ENCODE data around the gene ZNF593. TPM values are rescaled to one million over a fixed set of nuclear protein-coding genes. Genes with fewer than 3 reads are reported as not detected.
A peak's percentile ranks its signal among the peaks of the same experiment; 100 is the strongest.

The ZNF593 gene
- total and polyA plus RNA-seq, 9 of the 15 experiments (the other 6 are each of a cell fraction or from before 2014, with no cell fraction given): 9.8 to 334 (median 48.2) TPM

GRCh38 chr1:26164036-26164860 is 5.5 kb upstream of the ZNF593 start (continued):
- TF ChIP-seq FOXM1 (IDR thresholded peaks at IDR 0.05; ENCODE audit: low read depth): no peak
- TF ChIP-seq FOXM1 (CRISPR knock-in tag; IDR thresholded peaks at IDR 0.05; ENCODE audit: low read depth): 0 out of 2 replicates have a peak, but pooled peaks have one; percentile 40
- no peak for TF ChIP-seq NFE2 (IDR thresholded peaks at IDR 0.05; ENCODE audit: low read depth)
- no peak for TF ChIP-seq ZNF384 (IDR thresholded peaks at IDR 0.05; ENCODE audit: low read depth, low read length)

- Histone ChIP-seq H3K36me3 (ENCODE audit: control insufficient read depth, insufficient read depth, low read length) (no peaks in the 10 kb centered on the region; the same call in 2 of the 3 replicates), H3K79me2 (ENCODE audit: control insufficient read depth, insufficient read depth, low read length) (peaks cover 5% of the 10 kb centered on the region), H3K27me3 (ENCODE audit: control insufficient read depth in 2 of 2, insufficient read depth in 2 of 2, low read length in 2 of 2) (no peaks in the 10 kb centered on the region), H3K9me3 (replicated peaks; ENCODE audit: control insufficient read depth, insufficient read depth, low read depth, low read length) (no peaks in the 10 kb centered on the region), H3K9me1 (ENCODE audit: control insufficient read depth, insufficient read depth, low read length) (no peaks in the 10 kb centered on the region), H3K9ac (ENCODE audit: insufficient read depth in 1 of 2, low read depth in 2 of 2, low read length in 2 of 2) (peak overlapping the region in 1 of 2 experiments; percentile 90; a peak in 1 of 4 replicates), H3K4me1 (replicated peaks in 1 of 2; ENCODE audit: control insufficient read depth in 2 of 2, insufficient read depth in 2 of 2, low read length in 2 of 2) (peaks cover 32 to 51% of the 10 kb centered on the region in 2 experiments), H3K27ac (ENCODE audit: extremely low read depth, low read depth, low read length) (no peak overlapping the region), H3K4me2 (ENCODE audit: insufficient read depth, low read length) (no peak overlapping the region), H2AFZ (ENCODE audit: low read depth, low read length) (peak overlapping the region; percentile 71), H4K20me1 (replicated peaks; ENCODE audit: control insufficient read depth, insufficient read depth, low read length) (no peaks in the 10 kb centered on the region), H3K4me3 (no peak overlapping the region)
- POLR2A ChIA-PET: interaction anchor here (0.6 to 1.1 kb wide), 6 partner anchors 9 to 124 kb away, joined by 3 to 7 read pairs (median 3); partner anchors contain the start of gene SLC30A2
- intact Hi-C loops (cut with micrococcal nuclease) (no loop called here), in situ Hi-C loops (cut with MboI) (no loop called here)
- DNase-seq (ENCODE audit: extremely low read depth in 1 of 4, low spot score in 3 of 4) (no peak), FAIRE-seq (no peak), ATAC-seq (no peak)
- CTCF ChIA-PET (ENCODE audit: low intra/inter-chr PET ratio): interaction anchor here (0.8 to 2.5 kb wide), 6 partner anchors 60 to 270 kb away, joined by 3 to 20 read pairs (median 8); partner anchors contain the start of gene CEP85
- BruUV-seq (replicated peaks): no TSS peak
- 54% methylated on average over 17 of the region's 19 CpGs for WGBS (ENCODE audit: insufficient coverage, low coverage, missing lambda C conversion rate)
- TF ChIP-seq PCBP1 (IDR thresholded peaks at IDR 0.05; ENCODE audit: low read depth, low read length, poor library complexity, severe bottlenecking) (no peak), ZBTB26 (CRISPR knock-in tag; IDR thresholded peaks at IDR 0.05) (no peak), KDM1A (IDR thresholded peaks at IDR 0.05) (peak; percentile 25 to 44; a peak in 3 of 4 replicates), ADNP (tag; IDR thresholded peaks at IDR 0.05) (no peak), HOXB6 (CRISPR knock-in tag; IDR thresholded peaks at IDR 0.05; ENCODE audit: borderline replicate concordance) (no peak), ZNF316 (IDR thresholded peaks at IDR 0.05) (0 out of 2 replicates have a peak, but pooled peaks have one; percentile 10), SMARCA5 (IDR thresholded peaks at IDR 0.05) (no peak), FOXA3 (CRISPR knock-in tag; conservative IDR thresholded peaks at IDR 0.05 in 1 of 2, IDR thresholded peaks at IDR 0.05 in 1 of 2) (peak in 1 of 2 experiments; percentile 10; a peak in 1 of 4 replicates), C11orf30 (IDR thresholded peaks at IDR 0.05; ENCODE audit: low read depth) (0 out of 2 replicates have a peak, but pooled peaks have one; percentile 28), ETV5 (CRISPR knock-in tag; IDR thresholded peaks at IDR 0.05; ENCODE audit: low read depth) (no peak), RCOR1 (IDR thresholded peaks at IDR 0.05; ENCODE audit: borderline replicate concordance in 1 of 2, low read depth in 2 of 2, low read length in 2 of 2) (peak in 1 of 2 experiments; percentile 68; a peak in 1 of 4 replicates), CREB3L1 (IDR thresholded peaks at IDR 0.05; ENCODE audit: borderline replicate concordance, low read depth) (no peak)
Measured at GRCh38 chr1:26164861-26165842, 4.6 kb upstream of the ZNF593 start.
